Coronary artery (tissue), 2 donors: ENCODE results near the gene RUNX2.

Source experiments
- DNase-seq: peaks from one replicate; pipeline ENCODE4 v3.0.0-alpha.2; 2017; ENCODE audit warnings: low spot score
- H3K27ac ChIP-seq, 2 donors: fragments of 200-600 bp; sonication (generic); one replicate each; pipeline ENCODE4 v1.5.1; 2016 to 2019
- H3K4me3 ChIP-seq: fragments of 200-600 bp; sonication (generic); 2 replicates; pipeline ENCODE4 v1.5.1; 2016; ENCODE audit warnings: mild to moderate bottlenecking, moderate library complexity
- TF ChIP-seq, protein P1 (sequence below): fragments of 200-600 bp; sonication (generic); IDR thresholded peaks from one replicate; pipeline ENCODE4 v1.5.1; 2019; ENCODE audit warnings: antibody characterized with exemption

RUNX2 gene

DNA sequence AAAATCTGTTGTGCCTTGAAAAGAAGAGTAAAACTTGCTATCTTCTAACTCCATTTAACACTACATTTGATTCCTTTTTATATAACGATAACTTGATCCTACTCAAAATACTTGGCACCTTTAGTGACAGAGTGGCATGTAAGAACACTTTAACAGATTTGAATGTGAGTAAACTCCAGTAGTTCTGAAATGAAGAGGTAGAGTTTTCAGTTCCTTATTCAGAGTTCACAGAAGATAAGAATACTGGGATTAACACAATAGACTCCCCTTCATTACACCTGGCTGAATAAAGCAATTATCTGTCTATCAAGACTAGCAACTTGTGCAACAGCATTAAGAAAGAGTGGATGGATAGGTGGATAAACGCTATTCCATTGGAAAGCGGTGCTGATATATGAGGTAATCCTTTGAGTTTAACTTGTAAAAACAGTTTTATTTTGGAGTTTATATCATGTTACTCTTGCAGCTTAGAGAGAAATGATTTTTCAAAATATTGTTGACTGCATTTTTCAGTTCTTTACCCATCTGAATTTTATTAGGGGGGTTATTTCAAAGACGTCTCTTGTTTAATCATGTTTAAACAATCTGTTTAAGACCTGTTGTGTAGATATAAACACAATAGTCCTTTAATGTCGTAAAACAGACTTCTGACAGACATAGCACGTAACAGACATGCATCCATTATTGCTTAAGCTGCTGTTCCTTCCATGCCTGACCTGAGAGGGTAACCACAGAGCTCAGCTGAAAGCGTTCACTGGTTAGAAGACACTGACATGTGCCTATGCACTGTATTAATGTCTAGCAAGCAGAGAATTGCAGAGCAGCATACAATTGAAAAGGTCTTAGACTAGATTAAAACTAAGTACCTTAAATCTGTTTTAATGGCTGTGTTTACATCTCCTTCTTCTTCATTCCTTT lies 152.0 kb downstream of the RUNX2 start:
- no peak for DNase-seq
- Histone ChIP-seq H3K4me3 (no peak overlapping the region), H3K27ac (no peak overlapping the region)
- TF ChIP-seq, protein P1, sequence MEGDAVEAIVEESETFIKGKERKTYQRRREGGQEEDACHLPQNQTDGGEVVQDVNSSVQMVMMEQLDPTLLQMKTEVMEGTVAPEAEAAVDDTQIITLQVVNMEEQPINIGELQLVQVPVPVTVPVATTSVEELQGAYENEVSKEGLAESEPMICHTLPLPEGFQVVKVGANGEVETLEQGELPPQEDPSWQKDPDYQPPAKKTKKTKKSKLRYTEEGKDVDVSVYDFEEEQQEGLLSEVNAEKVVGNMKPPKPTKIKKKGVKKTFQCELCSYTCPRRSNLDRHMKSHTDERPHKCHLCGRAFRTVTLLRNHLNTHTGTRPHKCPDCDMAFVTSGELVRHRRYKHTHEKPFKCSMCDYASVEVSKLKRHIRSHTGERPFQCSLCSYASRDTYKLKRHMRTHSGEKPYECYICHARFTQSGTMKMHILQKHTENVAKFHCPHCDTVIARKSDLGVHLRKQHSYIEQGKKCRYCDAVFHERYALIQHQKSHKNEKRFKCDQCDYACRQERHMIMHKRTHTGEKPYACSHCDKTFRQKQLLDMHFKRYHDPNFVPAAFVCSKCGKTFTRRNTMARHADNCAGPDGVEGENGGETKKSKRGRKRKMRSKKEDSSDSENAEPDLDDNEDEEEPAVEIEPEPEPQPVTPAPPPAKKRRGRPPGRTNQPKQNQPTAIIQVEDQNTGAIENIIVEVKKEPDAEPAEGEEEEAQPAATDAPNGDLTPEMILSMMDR: no peak

- Histone ChIP-seq H3K27ac (no peak overlapping the region), H3K4me3 (no peak overlapping the region)
- TF ChIP-seq, protein P1: no peak
- no peak for DNase-seq
These were observed 152.8 kb downstream of the RUNX2 start for GRCh38 chr6:45480752-45481415.

DNA sequence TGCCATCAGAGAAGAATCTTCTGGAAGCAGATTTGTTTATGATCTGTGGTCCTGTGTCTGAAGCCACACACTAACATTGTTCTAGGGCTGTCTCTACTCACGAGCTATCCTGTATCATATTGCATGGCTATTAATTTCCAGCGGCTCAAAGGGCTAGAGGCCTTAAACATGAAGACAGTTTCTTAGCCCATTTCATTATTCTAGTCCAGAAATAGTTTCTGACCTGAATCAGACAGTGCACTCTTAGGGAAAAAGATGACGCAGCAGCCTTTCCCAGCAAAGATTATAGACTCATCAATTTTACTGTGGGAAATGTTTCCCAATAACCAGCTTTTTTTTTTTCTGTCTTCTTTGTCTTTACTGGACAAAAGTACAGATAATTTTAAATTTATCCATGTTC lies 154.9 kb downstream of the RUNX2 start:
- DNase-seq: no peak
- no peak overlapping the region for H3K27ac ChIP-seq

DNA sequence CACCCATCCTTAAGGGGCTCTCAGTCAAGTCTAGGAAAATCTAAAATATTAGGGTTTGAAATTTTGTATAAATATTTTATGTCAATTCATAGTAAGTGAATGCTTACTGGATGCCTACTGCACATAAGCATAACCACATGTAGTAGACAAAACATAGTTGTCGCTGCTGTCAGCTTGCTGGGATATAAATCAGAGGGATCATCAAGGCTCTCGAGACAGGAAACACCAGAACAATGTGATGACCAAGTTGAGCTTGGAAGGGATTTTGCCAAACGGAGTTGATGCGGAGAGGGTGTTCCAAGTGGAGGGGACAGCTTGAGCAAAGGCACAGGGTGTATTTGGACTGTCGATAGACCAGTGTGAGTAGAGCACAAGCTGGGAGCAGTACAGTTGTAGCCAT lies 155.4 kb downstream of the RUNX2 start:
- Histone ChIP-seq H3K27ac (no peak overlapping the region), H3K4me3 (no peak overlapping the region)
- no peak for DNase-seq
- TF ChIP-seq, protein P1: no peak

More for the DNA sequence above, 154.9 kb downstream of the RUNX2 start:
- no peak overlapping the region for H3K4me3 ChIP-seq
- TF ChIP-seq, protein P1: no peak

DNA sequence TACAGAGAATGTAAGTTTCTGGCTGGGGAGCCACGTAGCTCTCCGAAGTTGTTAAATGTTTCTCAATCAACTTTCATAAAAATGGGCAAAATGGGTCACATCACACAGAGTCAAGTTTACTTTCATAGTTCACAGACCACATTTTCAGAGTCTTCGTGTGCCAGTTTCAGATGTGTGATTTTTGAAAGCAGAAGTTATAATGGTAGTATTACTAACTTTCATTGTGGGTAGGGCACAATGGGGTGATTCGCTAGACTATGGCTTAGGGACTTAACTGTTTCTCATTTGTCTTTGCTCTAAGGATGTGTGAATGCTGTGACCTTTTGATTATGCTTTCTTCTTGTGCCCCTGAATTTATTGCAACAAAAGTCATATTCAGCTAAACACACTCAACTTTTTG lies 158.6 kb downstream of the RUNX2 start:
- DNase-seq: no peak
- H3K27ac ChIP-seq: no peak overlapping the region
- H3K4me3 ChIP-seq: no peak overlapping the region
- TF ChIP-seq, protein P1: no peak

- Histone ChIP-seq H3K4me3 (no peak overlapping the region), H3K27ac (no peak overlapping the region)
- TF ChIP-seq, protein P1: no peak
- DNase-seq: no peak
These were observed 159.5 kb downstream of the RUNX2 start for GRCh38 chr6:45487645-45488044.
